Pancreas (tissue), 10 donors: ENCODE measurements around the gene GOLGB1. TPM values are rescaled to one million over a fixed set of nuclear protein-coding genes. Genes with fewer than 3 reads are reported as not detected.

Experiments used
- ATAC-seq, 4 donors: fragments of 200-7000 bp; cut with Tn5 transposase; one replicate each; pipeline versions ENCODE4 v1.8.0 to v1.9.1; 2020; ENCODE audit warnings: mild to moderate bottlenecking in 4 of 4, moderate library complexity in 4 of 4
- DNase-seq, 6 donors: peaks; one replicate each; pipeline ENCODE4 v3.0.0-alpha.2; 2020
- FAIRE-seq: peaks from 2 replicates; lab custom pipeline; 2012; peaks lifted over from hg19 to GRCh38; lab: Jason Lieb, UNC
- H3K27ac ChIP-seq, 4 donors: fragments of 200-600 bp; sonication (generic); 1 replicate in 3 of 4; 2 replicates in 1 of 4; pipeline versions ENCODE4 v1.5.0 to v1.8.0; 2020
- H3K27me3 ChIP-seq, 4 donors: fragments of 200-600 bp; one replicate each; pipeline ENCODE4 v1.8.0; 2021
- H3K36me3 ChIP-seq, 3 donors: fragments of 200-600 bp; sonication (generic) in 1 of 3; one replicate each; pipeline versions ENCODE4 v1.5.0 to v1.8.0; 2020 to 2021
- H3K4me1 ChIP-seq, 3 donors: fragments of 200-600 bp; one replicate each; pipeline ENCODE4 v1.8.0; 2021
- H3K4me3 ChIP-seq, 4 donors: fragments of 200-600 bp; sonication (generic) in 2 of 4; one replicate each; pipeline versions ENCODE4 v1.5.0 to v1.8.0; 2020 to 2021
- H3K9me3 ChIP-seq, 4 donors: fragments of 200-600 bp; one replicate each; pipeline ENCODE4 v1.8.0; 2021
- WGBS, 2 donors: extraction: QIAGEN DNeasy Blood & Tissue Kit; methylation state at CpG; one replicate each; pipeline ENCODE4 v1.1.7; 2013; 5-methylcytosine and 5-hydroxymethylcytosine counted together
- intact Hi-C, 3 donors: fragments of 100-400 bp; cut with DNase I; formaldehyde crosslinking; loops; one replicate each; pipeline versions ENCODE4 v1.11.1 to v1.14.2; 2022
- polyA plus RNA-seq, 2 donors: library from polyadenylated mRNA; stranded (reverse); fragments of 200-250 nt; gene quantifications; one replicate each; pipeline ENCODE4 v1.2.3, GENCODE V29; 2013
- total RNA-seq, 6 donors: library from RNA; stranded (reverse); fragmentation: NEBNext Ultra II Directional in 4 of 6; extraction: Animal tissue kit (Norgen Biotek cat#: 25700) in 4 of 6; gene quantifications; one replicate each; pipeline versions ENCODE4 v1.2.1 to v1.2.4, GENCODE V29; 2021 to 2023
- TF ChIP-seq, protein P1 (sequence below), 4 donors: fragments of 200-600 bp; sonication (generic) in 3 of 4; IDR thresholded peaks; one replicate each; pipeline versions ENCODE4 v1.5.0 to v1.8.0; 2021; ENCODE audit warnings: antibody characterized with exemption in 4 of 4
- donor health status: healthy with polysubstance abuse.
- donor health status: DM: no; HTN: no; CAD: no; lungs with moderate emphysema.
- donor health status: DM: no; HTN: no; CAD: no.
- donor health status: control.
- donor health status: control.
- donor health status: Bipolar disorder and iron deficiency.
- donor health status: DM: yes; HTN: yes; CAD: no.
- donor health status: DM: no; HTN: no; CAD: no.
- donor health status: DM: no; HTN: no; CAD: no.
- donor health status: DM: yes; HTN: yes; CAD: no.

Gene GOLGB1
- total and polyA plus RNA-seq, 8 donors = 18.9 to 45.0 (median 36.8) TPM

DNA sequence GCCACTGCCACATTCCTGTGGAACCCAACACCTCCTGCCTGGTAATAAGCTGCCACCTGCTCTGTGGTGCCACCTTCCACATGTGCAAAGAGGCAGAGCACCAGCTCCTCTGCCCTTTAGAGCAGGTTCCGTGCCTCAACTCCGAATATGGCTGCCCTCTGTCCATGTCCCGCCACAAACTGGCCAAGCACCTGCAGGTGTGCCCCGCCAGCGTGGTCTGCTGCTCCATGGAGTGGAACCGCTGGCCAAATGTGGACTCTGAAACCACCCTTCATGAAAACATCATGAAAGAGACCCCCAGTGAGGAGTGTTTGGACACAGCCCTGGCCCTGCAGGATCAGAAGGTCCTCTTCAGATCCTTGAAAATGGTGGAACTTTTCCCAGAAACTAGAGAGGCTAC lies 128.1 kb downstream of the GOLGB1 start:
- Histone ChIP-seq H3K27me3 (no peaks in the 10 kb centered on the region), H3K36me3 (no peaks in the 10 kb centered on the region), H3K27ac (no peak overlapping the region), H3K4me1 (no peaks in the 10 kb centered on the region), H3K9me3 (no peaks in the 10 kb centered on the region), H3K4me3 (no peak overlapping the region)
- TF ChIP-seq, protein P1, sequence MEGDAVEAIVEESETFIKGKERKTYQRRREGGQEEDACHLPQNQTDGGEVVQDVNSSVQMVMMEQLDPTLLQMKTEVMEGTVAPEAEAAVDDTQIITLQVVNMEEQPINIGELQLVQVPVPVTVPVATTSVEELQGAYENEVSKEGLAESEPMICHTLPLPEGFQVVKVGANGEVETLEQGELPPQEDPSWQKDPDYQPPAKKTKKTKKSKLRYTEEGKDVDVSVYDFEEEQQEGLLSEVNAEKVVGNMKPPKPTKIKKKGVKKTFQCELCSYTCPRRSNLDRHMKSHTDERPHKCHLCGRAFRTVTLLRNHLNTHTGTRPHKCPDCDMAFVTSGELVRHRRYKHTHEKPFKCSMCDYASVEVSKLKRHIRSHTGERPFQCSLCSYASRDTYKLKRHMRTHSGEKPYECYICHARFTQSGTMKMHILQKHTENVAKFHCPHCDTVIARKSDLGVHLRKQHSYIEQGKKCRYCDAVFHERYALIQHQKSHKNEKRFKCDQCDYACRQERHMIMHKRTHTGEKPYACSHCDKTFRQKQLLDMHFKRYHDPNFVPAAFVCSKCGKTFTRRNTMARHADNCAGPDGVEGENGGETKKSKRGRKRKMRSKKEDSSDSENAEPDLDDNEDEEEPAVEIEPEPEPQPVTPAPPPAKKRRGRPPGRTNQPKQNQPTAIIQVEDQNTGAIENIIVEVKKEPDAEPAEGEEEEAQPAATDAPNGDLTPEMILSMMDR (IDR thresholded peaks at IDR 0.05) = no peak
- intact Hi-C loops = no loop called here
- DNase-seq (no peak), ATAC-seq (no peak), FAIRE-seq (no peak)
- WGBS, 2 donors = 84 to 87% methylated on average over 6 of the region's 6 CpGs

DNA sequence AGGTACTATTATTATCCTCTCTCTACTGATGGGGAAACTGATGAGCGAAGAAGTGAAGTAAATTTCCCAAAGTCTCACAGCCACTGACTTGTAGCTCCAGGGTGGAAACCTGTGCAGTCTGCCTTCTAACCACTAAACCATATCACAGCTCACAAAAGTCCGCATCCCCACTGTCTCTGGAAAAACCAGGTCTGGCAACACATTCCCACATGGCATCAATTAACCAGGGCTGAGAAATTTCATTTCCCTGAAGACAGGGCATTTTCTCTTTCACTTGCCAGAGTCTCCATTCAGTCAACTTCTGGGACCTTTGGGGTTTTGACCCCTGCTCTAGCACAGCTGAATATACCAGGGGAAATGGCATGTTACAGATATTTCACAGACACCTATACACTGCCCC lies 129.8 kb downstream of the GOLGB1 start:
- WGBS, 2 donors = 92 to 98% methylated on average over 2 of the region's 2 CpGs
- intact Hi-C loops = no loop called here
- Histone ChIP-seq H3K27me3 (no peaks in the 10 kb centered on the region), H3K4me3 (no peak overlapping the region), H3K9me3 (no peaks in the 10 kb centered on the region), H3K4me1 (no peaks in the 10 kb centered on the region), H3K27ac (no peak overlapping the region), H3K36me3 (no peaks in the 10 kb centered on the region)
- ATAC-seq (no peak), DNase-seq (no peak), FAIRE-seq (no peak)
- TF ChIP-seq, protein P1 (IDR thresholded peaks at IDR 0.05) = no peak

Other genes starting within 250 kb of the GOLGB1 start
- gene POLQ, start 203.8 kb downstream of the GOLGB1 start, total RNA-seq = under 1 TPM; under 0.01 to 0.49 (median 0.16) TPM
- gene POLQ, start 203.8 kb downstream of the GOLGB1 start, polyA plus RNA-seq = under 1 TPM; 0.02 to 0.04 TPM
- not detected for gene ARGFX, start 181.8 kb downstream of the GOLGB1 start, total RNA-seq
- not detected for gene ARGFX, start 181.8 kb downstream of the GOLGB1 start, polyA plus RNA-seq
- under 1 TPM in 1 of 6 donors, not detected in 5; 0.12 TPM for gene FBXO40, start 156.4 kb downstream of the GOLGB1 start, total RNA-seq
- not detected for gene FBXO40, start 156.4 kb downstream of the GOLGB1 start, polyA plus RNA-seq
- 10 to 100 TPM in 3 of 6 donors, 1 to 10 TPM in 3; 1.3 to 28.3 (median 9.1) TPM for gene HCLS1, start 88.8 kb downstream of the GOLGB1 start, total RNA-seq
- gene HCLS1, start 88.8 kb downstream of the GOLGB1 start, polyA plus RNA-seq = 1 to 10 TPM; 8.1 to 8.7 TPM
- 10 to 100 TPM in 4 of 6 donors, 1 to 10 TPM in 2; 9.0 to 12.2 (median 10.6) TPM for gene IQCB1, start 85.3 kb upstream of the GOLGB1 start, total RNA-seq
- gene IQCB1, start 85.3 kb upstream of the GOLGB1 start, polyA plus RNA-seq = 10 to 100 TPM; 12.5 to 18.3 TPM
- gene EAF2, start 85.5 kb upstream of the GOLGB1 start, total RNA-seq = 1 to 10 TPM; 2.9 to 8.6 (median 4.0) TPM
- 1 to 10 TPM; 3.1 to 4.7 TPM for gene EAF2, start 85.5 kb upstream of the GOLGB1 start, polyA plus RNA-seq
- 10 to 100 TPM in 2 of 6 donors, 1 to 10 TPM in 4; 4.5 to 22.5 (median 6.9) TPM for gene SLC15A2, start 144.7 kb upstream of the GOLGB1 start, total RNA-seq
- 1 to 10 TPM; 1.9 to 2.8 TPM for gene SLC15A2, start 144.7 kb upstream of the GOLGB1 start, polyA plus RNA-seq